Upper lobe of left lung (tissue), 6 donors: ENCODE results near the gene PRKAR1B. TPM values are rescaled to one million over a fixed set of nuclear protein-coding genes. Genes with fewer than 3 reads are reported as not detected.

Experiments
- ATAC-seq, 2 donors: fragments of 200-7000 bp; cut with Tn5 transposase; one replicate each; pipeline ENCODE4 v1.9.1; 2022; ENCODE audit warnings: mild to moderate bottlenecking in 2 of 2, moderate library complexity in 2 of 2; ENCODE audit not compliant: low FRiP score in 2 of 2
- DNase-seq, 2 donors: peaks; one replicate each; pipeline ENCODE4 v3.0.0-alpha.2; 2019 to 2020
- H3K27ac ChIP-seq, 4 donors: fragments of 200-600 bp; sonication (generic); one replicate each; pipeline ENCODE4 v1.5.1; 2016 to 2019
- H3K27me3 ChIP-seq, 4 donors: fragments of 200-600 bp; sonication (generic); one replicate each; pipeline ENCODE4 v1.5.1; 2017 to 2019
- H3K36me3 ChIP-seq, 4 donors: fragments of 200-600 bp; sonication (generic); one replicate each; pipeline ENCODE4 v1.5.1; 2016 to 2019
- H3K4me1 ChIP-seq, 4 donors: fragments of 200-600 bp; sonication (generic); one replicate each; pipeline ENCODE4 v1.5.1; 2018 to 2019
- H3K4me3 ChIP-seq, 4 donors: fragments of 200-600 bp; sonication (generic); one replicate each; pipeline ENCODE4 v1.5.1; 2017 to 2019; ENCODE audit warnings: mild to moderate bottlenecking in 2 of 4, moderate library complexity in 1 of 4
- H3K9me3 ChIP-seq, 4 donors: fragments of 200-600 bp; sonication (generic); one replicate each; pipeline ENCODE4 v1.5.1; 2018 to 2019
- CTCF ChIP-seq, 6 experiments: fragments of 450-650 bp in 4 of 6; fragments of 200-600 bp in 2 of 6; sonication (generic) in 2 of 6; IDR thresholded peaks; one replicate each; pipeline ENCODE4 v1.5.1; 2016 to 2019; ENCODE audit warnings: antibody characterized with exemption in 6 of 6
- EP300 ChIP-seq, 4 donors: sonication (generic); formaldehyde crosslinking; IDR thresholded peaks; one replicate each; pipeline ENCODE4 v1.5.1; 2017; ENCODE audit warnings: antibody characterized with exemption in 4 of 4, control low read depth in 2 of 4
- POLR2A ChIP-seq, 4 donors: fragments of 450-650 bp; IDR thresholded peaks; one replicate each; pipeline ENCODE4 v1.5.1; 2016 to 2017; ENCODE audit warnings: antibody characterized with exemption in 4 of 4, mild to moderate bottlenecking in 2 of 4
- POLR2AphosphoS5 ChIP-seq, 2 donors: sonication (generic); formaldehyde crosslinking; IDR thresholded peaks; one replicate each; pipeline ENCODE4 v1.5.1; 2017; ENCODE audit warnings: antibody characterized with exemption in 2 of 2
- WGBS, 2 donors: methylation state at CpG; one replicate each; pipeline ENCODE4 v1.1.5; 2017 to 2018; 5-methylcytosine and 5-hydroxymethylcytosine counted together
- total RNA-seq, 6 donors: library from RNA; depleted of rRNA in 4 of 6; stranded (reverse); fragments of >200 nt in 4 of 6; gene quantifications; one replicate each; pipeline versions ENCODE4 v1.1.0 to v1.2.1, GENCODE V29; 2016 to 2021
- donor health status: DM: no; HTN: no; CAD: no; lungs with moderate emphysema.
- donor health status: DM: no; HTN: yes; CAD: no; lungs with severe emphysema.

The PRKAR1B gene
- total RNA-seq, 6 donors from 2014 or later, result 10.3 to 24.4 (median 20.9) TPM

DNA sequence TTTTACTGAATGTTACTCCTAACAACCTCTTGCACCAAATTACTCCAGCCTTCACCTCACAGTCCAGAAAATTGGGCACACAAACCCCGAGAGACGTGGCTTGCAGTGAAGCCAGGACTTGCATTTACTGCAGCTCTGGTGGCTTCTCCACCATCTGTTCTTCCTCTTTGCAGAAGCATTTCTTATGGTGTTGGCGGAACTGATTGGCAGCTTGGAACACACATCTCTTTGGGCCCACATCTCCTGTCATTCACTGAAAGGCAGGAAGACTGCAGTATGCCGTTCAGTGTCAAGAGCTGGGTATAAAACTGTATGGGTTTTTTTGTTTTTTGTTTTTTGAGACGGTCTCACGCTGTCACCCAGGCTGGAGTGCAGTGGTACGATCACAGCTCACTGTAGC lies 38.3 kb upstream of the PRKAR1B start:
- no peak for ATAC-seq
- no peak for DNase-seq
- H3K27ac ChIP-seq, result no peak overlapping the region
- WGBS, 2 donors, result 97% methylated on average over 7 of the region's 7 CpGs
- no peaks in the 10 kb centered on the region for H3K9me3 ChIP-seq
- H3K27me3 ChIP-seq, result no peaks in the 10 kb centered on the region
- peaks cover 13 to 69% (median 45%) of the 10 kb centered on the region in 4 donors for H3K36me3 ChIP-seq
- TF ChIP-seq POLR2AphosphoS5 (IDR thresholded peaks at IDR 0.05), result no peak
- no peak for TF ChIP-seq EP300 (IDR thresholded peaks at IDR 0.05)
- TF ChIP-seq POLR2A (IDR thresholded peaks at IDR 0.05), result no peak
- no peak for TF ChIP-seq CTCF (IDR thresholded peaks at IDR 0.05)
- H3K4me3 ChIP-seq, result no peak overlapping the region
- peaks cover 0 to 5% (median under 1%) of the 10 kb centered on the region in 4 donors for H3K4me1 ChIP-seq

- DNase-seq (no peak), ATAC-seq (no peak)
- H3K4me3 ChIP-seq, result no peak overlapping the region
- no peak for TF ChIP-seq POLR2A (IDR thresholded peaks at IDR 0.05)
- no peak for TF ChIP-seq POLR2AphosphoS5 (IDR thresholded peaks at IDR 0.05)
- TF ChIP-seq CTCF (IDR thresholded peaks at IDR 0.05), result no peak
- TF ChIP-seq EP300 (IDR thresholded peaks at IDR 0.05), result no peak
- no peaks in the 10 kb centered on the region for H3K27me3 ChIP-seq
- no peaks in the 10 kb centered on the region for H3K4me1 ChIP-seq
- H3K9me3 ChIP-seq, result no peaks in the 10 kb centered on the region
- no peak overlapping the region for H3K27ac ChIP-seq
- WGBS, 2 donors, result 98% methylated on average over 10 to 15 of the region's 19 CpGs
- H3K36me3 ChIP-seq, result peaks cover 13 to 76% (median 43%) of the 10 kb centered on the region in 4 donors
Observed at GRCh38 chr7:763762-764161, 36.7 kb upstream of the PRKAR1B start.

DNA sequence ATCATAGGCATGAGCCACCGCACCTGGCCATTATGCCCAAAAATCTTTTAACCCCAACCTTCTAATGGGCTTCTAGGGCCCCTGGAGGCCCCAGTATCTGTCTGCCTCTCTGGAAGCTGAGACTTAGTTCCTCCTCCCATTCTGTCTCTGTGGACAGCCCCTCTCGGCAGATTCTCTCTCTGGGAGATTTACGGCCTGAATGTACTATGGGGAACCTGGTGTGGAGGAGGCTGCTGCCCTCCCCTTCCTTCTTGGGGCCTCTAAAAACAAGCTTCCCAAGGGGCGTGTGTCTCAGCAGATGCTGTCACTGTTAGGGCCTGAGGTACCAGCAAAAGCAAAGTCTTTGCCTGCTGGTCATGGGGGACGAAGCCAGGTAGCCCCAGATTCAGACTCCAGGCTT lies 35.8 kb upstream of the PRKAR1B start:
- DNase-seq, result no peak
- WGBS, 2 donors, result 79 to 86% methylated on average over 4 to 5 of the region's 5 CpGs
- no peak overlapping the region for H3K4me3 ChIP-seq
- no peaks in the 10 kb centered on the region for H3K27me3 ChIP-seq
- TF ChIP-seq CTCF (IDR thresholded peaks at IDR 0.05), result no peak
- TF ChIP-seq POLR2AphosphoS5 (IDR thresholded peaks at IDR 0.05), result no peak
- no peak for TF ChIP-seq EP300 (IDR thresholded peaks at IDR 0.05)
- no peak for TF ChIP-seq POLR2A (IDR thresholded peaks at IDR 0.05)
- H3K4me1 ChIP-seq, result peaks cover 0 to 3% (median 1%) of the 10 kb centered on the region in 4 donors
- H3K36me3 ChIP-seq, result peaks cover 13 to 83% (median 48%) of the 10 kb centered on the region in 4 donors
- no peak overlapping the region for H3K27ac ChIP-seq
- ATAC-seq, result no peak
- no peaks in the 10 kb centered on the region for H3K9me3 ChIP-seq

DNA sequence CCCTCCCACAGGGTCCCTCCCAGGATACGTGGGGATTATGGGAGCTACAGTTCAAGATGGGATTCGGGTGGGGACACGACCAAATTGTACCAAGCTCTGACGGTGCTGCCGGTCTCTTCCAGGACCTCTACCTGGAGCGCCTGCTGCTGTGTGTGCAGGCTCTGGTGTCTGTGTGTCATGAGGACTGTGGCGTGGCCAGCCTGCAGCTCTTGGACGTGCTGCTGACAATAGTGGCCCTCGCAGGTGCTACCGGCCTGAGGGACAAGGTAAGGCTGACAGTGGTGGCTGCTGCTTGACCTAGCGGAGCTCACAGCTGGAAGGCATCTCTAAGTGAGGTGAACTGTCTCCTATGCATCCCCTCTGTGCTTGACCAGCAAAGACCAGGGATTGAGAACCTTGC lies 34.5 kb upstream of the PRKAR1B start:
- no peak overlapping the region for H3K27ac ChIP-seq
- peaks cover 0 to 11% (median 3%) of the 10 kb centered on the region in 4 donors for H3K4me1 ChIP-seq
- no peak for TF ChIP-seq POLR2A (IDR thresholded peaks at IDR 0.05)
- TF ChIP-seq CTCF (IDR thresholded peaks at IDR 0.05), result no peak
- no peak for TF ChIP-seq POLR2AphosphoS5 (IDR thresholded peaks at IDR 0.05)
- no peak for TF ChIP-seq EP300 (IDR thresholded peaks at IDR 0.05)
- 94 to 96% methylated on average over 9 to 11 of the region's 11 CpGs for WGBS, 2 donors
- H3K36me3 ChIP-seq, result peaks cover 13 to 90% (median 60%) of the 10 kb centered on the region in 4 donors
- no peaks in the 10 kb centered on the region for H3K9me3 ChIP-seq
- no peak overlapping the region for H3K4me3 ChIP-seq
- DNase-seq, result no peak
- H3K27me3 ChIP-seq, result no peaks in the 10 kb centered on the region
- ATAC-seq, result no peak

DNA sequence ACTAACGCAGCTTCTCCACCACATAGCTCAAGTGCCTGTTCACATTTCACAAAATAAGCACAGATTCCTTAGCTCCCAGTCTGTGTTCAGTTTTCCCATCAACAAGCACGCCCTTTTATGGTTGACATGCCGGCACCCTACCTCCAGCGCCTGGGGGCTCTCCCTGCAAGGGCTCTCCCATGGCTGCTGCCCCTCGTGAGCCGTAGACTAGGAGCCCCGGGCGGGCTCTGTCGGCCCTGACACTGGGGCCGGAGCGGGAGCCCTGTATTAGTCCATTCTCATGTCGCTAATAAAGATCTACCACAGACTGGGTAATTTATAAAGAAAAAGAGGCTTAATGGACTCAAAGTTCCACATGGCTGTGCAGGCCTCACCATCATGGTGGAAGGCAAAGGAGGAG lies 34.0 kb upstream of the PRKAR1B start:
- H3K36me3 ChIP-seq, result peaks cover 13 to 89% (median 63%) of the 10 kb centered on the region in 4 donors
- DNase-seq (no peak), ATAC-seq (no peak)
- peaks cover 0 to 11% (median 3%) of the 10 kb centered on the region in 4 donors for H3K4me1 ChIP-seq
- TF ChIP-seq POLR2AphosphoS5 (IDR thresholded peaks at IDR 0.05), result no peak
- TF ChIP-seq EP300 (IDR thresholded peaks at IDR 0.05), result no peak
- no peak for TF ChIP-seq CTCF (IDR thresholded peaks at IDR 0.05)
- no peaks in the 10 kb centered on the region for H3K9me3 ChIP-seq
- H3K27me3 ChIP-seq, result no peaks in the 10 kb centered on the region
- 95% methylated on average over 12 of the region's 12 CpGs for whole genome bisulfite sequencing, 2 donors
- no peak overlapping the region for H3K27ac ChIP-seq
- H3K4me3 ChIP-seq, result no peak overlapping the region
